Measurements from ENCODE around the gene SLC6A7. TPM values are rescaled to one million over a fixed set of nuclear protein-coding genes. Genes with fewer than 3 reads are reported as not detected.

The SLC6A7 gene
- not detected for total RNA-seq

DNA sequence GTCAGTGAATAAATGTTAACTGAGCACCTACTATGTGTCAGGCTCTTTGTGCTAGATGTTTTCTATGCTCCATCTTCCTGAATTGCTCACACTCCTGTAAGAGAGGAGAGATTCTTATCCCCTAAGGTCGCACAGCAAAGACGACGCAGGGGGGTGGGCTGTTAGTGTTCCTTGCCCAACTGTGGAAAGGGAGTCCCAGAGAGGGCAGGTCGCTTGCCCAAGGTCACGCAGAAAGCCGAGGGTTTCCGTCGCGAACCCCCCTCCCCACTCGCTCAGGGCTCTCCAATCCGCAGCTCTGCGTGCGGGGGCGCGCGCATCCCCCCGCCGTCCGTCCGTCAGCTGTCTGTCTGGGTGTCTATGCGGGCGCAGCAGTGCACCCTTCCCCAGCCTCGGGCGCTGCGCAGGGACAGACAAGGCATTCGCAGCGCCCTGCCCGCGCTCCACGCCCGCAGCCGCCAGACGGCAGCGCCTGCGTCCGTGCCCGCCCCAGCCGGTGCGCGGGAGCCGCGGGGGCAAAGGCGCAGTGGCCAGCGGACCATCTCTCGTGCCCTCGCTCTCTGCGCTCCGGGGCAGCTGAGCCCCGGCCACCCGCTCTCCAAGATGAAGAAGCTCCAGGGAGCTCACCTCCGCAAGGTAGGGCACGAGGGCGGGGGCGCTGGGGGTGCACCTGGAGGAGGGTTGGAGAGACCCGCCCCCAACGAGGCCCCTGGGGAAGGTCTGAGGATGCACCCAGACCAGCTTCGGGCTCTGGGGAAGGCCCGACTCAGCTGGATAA lies at the start of gene SLC6A7:
TSS of gene SLC6A7 (plus strand) at position 335 of the 775 bp plus-strand sequence. CDS start at position 601, 266 bp downstream.
- peak; percentile 39 for ATAC-seq

- ATAC-seq, result no peak
Observed at GRCh38 chr5:150140830-150141229, 49.0 kb upstream of the SLC6A7 start.

GRCh38 chr5:150141544-150142184 lies 48.2 kb upstream of the SLC6A7 start:
- no peak for ATAC-seq

DNA sequence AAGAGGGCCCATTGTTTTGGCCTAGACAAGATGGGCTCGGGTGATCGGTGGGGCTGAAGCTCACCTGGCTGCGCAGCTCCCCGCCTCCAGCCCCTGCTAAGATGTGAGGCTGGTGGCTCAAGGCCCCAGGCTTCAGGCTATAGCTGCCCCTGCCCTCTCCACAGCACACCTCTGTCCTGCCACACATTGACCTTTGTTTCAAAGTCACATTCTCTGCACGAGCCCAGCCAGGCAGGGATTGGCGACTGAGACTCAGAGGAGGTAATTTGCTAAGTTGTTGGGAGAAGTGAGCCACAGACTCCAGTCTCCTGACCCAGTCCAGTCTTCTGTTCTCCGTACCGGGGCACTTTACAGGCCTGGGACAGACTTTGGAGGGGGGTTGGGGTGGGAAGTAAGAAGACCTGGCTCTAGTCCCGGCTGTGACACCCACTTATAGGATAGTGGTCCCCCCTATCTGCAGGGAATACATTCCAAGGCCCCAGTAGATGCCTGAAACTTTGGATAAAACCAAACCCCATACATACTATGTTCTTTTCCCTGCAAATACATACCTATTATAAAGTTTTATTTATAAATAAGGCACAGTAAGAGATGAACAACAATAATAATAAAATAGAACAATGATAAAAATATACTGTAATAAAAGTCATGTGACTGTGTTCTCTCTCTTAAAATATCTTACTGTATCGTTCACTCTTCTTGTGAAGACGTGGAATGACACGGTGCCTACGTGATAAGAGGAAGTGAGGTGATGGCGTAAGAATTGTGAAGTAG lies 47.5 kb upstream of the SLC6A7 start:
- no peak for ATAC-seq

GRCh38 chr5:150142959-150143349 lies 46.9 kb upstream of the SLC6A7 start:
- peak; percentile 63 for ATAC-seq

GRCh38 chr5:150143350-150144245 lies 46.3 kb upstream of the SLC6A7 start:
- peak; percentile 16 for ATAC-seq

DNA sequence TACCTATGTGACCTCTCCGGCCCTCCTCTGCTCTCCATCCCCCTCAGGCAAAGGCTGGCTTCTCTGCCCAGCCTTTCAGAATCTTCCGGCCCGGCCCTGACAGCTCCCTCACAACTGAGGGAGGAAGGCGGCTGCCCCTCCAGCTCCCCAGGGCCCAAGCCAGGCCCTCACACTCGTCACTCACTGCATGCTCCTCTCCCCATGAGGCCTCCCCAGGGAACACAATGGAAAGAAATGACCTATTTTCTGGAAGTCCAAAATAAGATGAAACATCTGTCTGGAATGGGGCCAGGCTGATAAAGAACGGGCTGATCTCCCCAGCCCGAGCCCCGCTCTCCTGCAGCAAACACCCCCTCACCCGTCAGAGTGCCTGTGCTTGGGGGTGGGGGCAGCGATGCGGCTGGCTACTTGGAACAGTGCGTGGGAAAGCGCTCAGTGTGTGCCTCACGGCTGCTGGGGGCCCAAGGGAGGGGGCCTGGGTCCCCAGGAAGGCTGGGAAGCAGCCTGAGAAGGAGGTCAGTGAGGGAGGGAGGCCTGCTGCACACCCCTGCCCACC lies 45.5 kb upstream of the SLC6A7 start:
- ATAC-seq, result no peak

DNA sequence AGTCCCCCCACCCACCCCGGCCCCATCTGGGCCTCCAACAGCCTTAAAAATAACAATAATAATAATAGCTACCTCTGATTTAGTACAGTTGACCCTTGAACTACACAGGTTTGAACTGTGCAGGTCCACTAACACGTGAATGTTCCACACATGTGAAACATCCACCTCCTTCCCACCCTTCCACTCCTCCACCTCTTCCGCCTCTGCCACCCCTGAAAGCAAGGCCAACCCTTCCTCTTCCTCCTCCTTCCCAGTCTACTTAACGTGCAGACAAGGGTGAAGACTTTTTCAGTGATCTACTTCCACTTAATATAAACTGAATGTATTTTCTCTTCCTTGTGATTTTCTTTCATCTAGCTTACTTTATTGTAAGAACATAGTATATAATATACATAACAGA lies 45.0 kb upstream of the SLC6A7 start:
- ATAC-seq, result no peak

- no peak for ATAC-seq
Observed at GRCh38 chr5:150146235-150146634, 43.6 kb upstream of the SLC6A7 start.

DNA sequence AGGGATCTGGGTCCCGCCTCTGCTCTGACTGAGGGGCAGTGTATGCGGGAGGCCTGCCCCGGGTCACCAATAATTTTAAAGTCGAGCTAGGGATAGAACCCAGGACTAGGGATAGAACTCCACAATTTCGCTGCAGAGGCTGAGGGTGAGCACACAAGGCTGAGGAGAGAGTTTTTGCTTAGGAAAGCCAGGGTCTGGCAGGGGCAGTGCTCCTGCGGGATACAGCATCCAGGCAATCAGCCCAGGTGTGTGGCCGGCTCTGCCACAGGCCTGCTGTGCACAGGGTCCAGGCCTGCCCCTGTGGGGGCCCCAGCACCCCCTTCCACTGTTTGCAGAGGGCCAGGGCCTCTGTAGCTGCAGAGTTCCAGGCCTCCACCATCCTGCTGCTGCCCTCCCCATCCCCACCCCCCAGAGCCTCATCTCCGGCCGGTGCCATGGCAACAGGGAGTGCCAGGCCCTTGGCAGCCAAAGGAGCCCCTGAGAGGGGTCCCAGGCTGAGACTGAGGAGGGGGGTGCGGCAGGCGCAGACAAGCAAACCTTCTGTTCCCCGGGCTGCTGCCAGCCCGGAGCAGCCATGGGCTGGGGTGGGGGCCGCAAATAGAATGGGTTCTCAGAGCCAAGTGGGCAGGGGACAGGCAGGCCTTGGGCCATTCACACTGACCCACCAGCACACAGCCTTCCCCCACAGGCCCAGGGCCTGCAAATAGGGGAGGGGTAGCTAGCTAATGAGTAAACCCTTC lies 42.8 kb upstream of the SLC6A7 start:
- ATAC-seq, result no peak

DNA sequence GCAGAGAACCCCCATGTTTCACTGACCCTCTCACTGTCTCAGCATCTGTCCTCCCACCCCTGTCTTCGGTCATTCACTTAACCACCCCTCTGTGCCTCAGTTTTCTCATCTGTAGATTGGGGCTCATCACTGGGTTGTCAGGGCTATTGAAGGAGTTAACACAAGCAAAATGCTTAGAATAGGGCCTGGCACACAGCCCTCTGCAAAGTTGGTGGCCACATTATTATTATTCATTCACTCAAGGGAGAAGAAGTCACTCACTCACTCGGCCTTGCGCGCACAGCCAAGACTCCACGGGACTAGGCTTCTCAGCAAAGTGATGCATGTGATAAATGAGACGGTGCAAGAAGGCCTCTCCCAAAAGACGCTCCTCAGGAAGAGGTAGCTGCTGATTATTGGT lies 42.2 kb upstream of the SLC6A7 start:
- no peak for ATAC-seq

- no peak for ATAC-seq
Observed at GRCh38 chr5:150148117-150148927, 41.5 kb upstream of the SLC6A7 start.

DNA sequence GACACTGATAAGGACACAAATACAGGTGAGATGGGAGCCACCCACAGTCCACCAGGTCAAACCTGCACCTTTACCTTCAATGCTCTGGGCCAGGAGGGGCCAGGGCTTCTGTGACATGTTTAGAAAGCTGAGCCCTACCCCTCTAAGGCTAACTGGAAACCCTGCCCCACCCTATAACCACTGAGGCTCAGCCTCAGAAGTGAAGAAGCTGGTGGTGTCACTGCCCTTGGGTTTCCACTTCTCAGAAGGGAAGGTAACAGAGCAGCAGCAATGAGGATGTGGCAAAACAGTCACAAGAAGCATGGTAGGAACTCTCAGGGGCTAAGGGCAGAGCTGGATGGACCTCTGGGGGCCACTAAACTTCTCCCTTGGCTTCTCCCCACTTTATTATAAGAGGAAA lies 40.2 kb upstream of the SLC6A7 start:
- no peak for ATAC-seq

DNA sequence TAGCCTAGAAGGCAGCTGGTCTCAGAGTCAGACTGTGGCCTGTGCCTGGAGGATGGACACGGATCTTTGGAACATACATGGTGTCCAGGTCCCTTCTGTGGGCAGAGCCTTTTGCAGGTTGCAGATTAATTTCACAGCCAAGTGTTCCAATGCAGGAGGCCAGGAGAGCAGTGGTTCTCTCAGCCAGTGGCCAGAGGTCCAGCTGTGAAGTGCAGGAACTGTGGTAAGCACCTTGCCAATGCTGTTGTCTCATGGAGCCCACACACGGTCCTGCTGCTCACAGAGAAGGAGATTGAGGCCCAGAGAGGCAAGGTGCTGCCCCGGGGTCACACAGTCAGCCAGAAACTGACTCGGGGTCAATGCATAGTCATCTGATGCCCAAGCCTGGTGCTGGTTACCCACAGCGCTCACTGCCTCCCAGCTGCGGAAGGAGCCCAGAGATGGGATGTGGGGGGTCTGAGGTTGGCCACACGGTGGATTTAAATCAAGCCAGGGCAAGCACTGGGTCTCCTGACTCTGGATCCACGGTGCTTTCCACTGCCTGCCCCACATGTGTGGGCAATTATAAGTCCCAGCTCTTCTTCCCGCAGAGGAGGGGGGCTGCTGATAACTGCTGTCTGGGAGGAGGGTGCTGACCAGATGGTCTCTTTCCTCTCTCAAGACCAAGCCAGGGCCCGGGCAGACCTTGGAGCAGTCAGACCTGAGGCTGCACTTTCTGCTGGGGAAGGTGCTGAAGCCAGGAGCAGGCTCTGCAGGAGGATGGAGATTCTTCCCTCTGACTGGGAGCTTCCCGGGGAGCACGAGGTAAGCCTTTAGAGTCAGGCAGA lies 37.0 kb upstream of the SLC6A7 start:
- no peak for ATAC-seq

- ATAC-seq, result no peak
Observed at GRCh38 chr5:150153483-150153882, 36.4 kb upstream of the SLC6A7 start.

DNA sequence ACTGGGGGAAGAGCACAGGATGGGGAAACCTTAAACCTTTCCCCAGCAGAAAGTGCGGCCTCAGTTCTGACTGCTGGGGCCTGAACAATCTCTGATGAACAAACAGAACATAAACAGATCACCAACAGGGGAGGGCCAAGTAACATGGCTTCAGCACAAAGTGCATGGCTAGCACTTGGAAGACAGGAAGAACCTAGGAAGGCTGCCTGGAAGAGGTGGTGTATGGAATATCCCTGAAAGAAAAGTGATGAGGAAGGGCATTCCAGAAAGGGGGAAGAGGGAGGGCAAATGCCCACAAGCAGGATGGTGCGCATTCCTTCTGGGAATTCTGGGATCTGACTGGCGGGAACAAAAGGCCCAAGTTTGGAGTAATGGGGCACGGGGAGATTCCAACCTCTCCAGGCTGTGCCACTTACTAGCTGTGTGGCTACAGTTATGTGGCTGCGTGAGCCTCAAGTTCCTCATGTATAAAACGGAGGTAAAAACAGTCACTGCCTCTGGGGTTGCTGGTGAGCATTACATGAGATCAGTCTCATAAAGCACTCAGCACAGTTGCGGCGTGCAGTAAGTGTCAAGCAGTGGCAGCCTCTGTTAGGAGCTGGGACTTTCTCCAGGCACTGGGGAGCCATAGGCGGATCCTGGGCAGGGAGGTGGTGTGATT lies 35.8 kb upstream of the SLC6A7 start:
- no peak for ATAC-seq

DNA sequence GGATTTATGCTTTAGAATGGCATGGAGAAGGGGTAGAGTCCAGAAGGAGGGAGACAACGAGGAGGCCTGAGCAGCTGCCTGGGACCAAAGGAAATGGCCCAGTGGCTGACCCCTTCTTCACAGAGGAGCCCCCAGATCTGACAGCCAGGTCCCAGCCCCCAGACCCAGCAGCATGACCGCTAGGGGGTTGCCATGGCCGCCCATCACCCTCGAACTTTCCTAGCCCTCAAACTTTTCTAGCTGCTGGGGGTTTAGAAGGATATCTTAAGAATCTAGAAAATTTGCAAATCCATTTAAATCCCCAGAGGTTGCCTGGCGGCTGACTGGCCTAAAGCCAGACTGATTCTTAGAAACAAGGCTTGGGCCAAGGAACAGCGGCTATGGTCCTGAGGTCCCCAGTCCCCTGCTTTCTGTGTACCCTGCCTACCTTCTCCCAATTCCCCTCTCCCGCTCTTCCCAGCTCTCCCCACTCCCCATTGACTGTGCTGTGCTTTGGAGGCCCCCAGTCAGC lies 35.2 kb upstream of the SLC6A7 start:
- ATAC-seq, result no peak

DNA sequence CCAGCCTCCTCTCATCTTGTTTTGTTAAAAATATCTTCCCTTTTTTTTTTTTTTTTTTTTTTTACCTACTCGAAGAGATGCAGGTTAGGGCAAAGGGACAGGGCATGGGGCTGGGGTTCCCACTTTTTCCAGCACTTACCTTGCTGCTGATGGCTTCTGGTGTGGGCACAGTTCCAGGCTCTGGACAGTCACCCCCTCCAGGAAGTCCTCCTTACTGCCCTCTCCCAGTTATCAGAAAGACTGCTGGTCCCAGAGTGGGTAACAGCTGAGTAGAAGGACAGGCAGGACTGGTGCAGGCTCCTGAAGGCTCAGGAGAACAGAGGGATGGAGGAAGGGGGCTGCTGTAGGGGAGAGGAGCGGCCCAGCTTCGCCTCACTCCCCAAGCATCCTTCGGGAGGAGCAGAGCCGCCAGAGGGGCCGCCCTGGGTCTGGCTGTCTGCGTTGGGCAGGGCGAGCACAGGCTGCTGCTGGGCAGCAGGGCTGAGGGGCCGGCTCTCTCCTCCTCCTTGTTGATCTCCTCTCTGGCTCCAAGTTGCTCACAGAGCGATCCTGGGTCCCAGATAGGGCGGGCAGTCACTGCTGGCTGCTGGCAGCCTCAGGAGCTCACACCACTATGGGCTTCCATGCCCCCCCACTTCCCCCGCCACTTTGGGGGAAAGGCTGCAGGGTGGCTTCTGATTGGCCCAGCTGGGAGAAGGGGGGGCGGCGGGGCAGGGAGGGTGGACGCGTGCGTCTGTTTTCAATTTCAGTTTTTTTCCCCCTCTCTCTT lies 34.4 kb upstream of the SLC6A7 start, which contains the start of gene PDGFRB:
TSS of gene PDGFRB (minus strand) at position 588 of the 769 bp plus-strand sequence. CDS start 18,798 bp downstream, outside the sequence.
- ATAC-seq, result peak; percentile 35
